HepG2 (cell line): Measurements from ENCODE around the gene SMOC1. TPM values are rescaled to one million over a fixed set of nuclear protein-coding genes. Genes with fewer than 3 reads are reported as not detected.
A peak's percentile ranks its signal among the peaks of the same experiment; 100 is the strongest.

Experiments
- ATAC-seq: fragments of 200-7000 bp; cut with Tn5 transposase; 3 replicates; pipeline ENCODE4 v1.9.1; 2020; ENCODE audit warnings: mild to moderate bottlenecking, moderate library complexity
- Bru-seq: library from RNA; stranded (reverse); fragments of 400-500 nt; gene quantifications from one replicate; lab custom pipeline; 2021; lab: Mats Ljungman, UMichigan
- BruChase-seq, 2 experiments: library from RNA; stranded (reverse); fragments of 400-500 nt; gene quantifications; one replicate each; lab custom pipeline; 2021; lab: Mats Ljungman, UMichigan
- BruUV-seq: library from RNA; stranded (reverse); fragments of 400-500 nt; replicated peaks from 2 replicates; lab custom pipeline; 2021; lab: Mats Ljungman, UMichigan
- CTCF ChIA-PET: fragments of 300-600 bp; formaldehyde crosslinking; extraction: SDS; loops from one replicate; lab custom pipeline; 2021; ENCODE audit warnings: low total read pairs, inconsistent platforms, low intra/inter-chr PET ratio; lab: Yijun Ruan, JAX
- POLR2A ChIA-PET: fragments of 350-600 bp; sonication (Branson Sonifier 250); formaldehyde crosslinking; loops from one replicate; lab custom pipeline; 2020; ENCODE audit warnings: antibody characterized with exemption, inconsistent platforms; lab: Yijun Ruan, JAX
- DNase-seq: peaks from one replicate; pipeline ENCODE4 v3.0.0-alpha.2; 2015; ENCODE audit warnings: low spot score
- FAIRE-seq: peaks from 3 replicates; lab custom pipeline; 2011; peaks lifted over from hg19 to GRCh38; lab: Jason Lieb, UNC
- H2AFZ ChIP-seq: one replicate; pipeline ENCODE4 v1.6.1; 2011; ENCODE audit warnings: low read length, inconsistent platforms
- H3K27ac ChIP-seq: fragments of 300-600 bp; 3 replicates; pipeline ENCODE4 v1.8.0; 2011; ENCODE audit warnings: mixed run types, mild to moderate bottlenecking, mixed read lengths, low read length, inconsistent platforms; ENCODE audit not compliant: insufficient read depth; ENCODE audit errors: extremely low read length
- H3K27me3 ChIP-seq, 2 experiments: fragments of 200-600 bp in 1 of 2; 2 replicates in 1 of 2; 3 replicates in 1 of 2; pipeline versions ENCODE4 v1.6.0 to v1.8.0; 2011; ENCODE audit warnings: low read length in 2 of 2, mild to moderate bottlenecking in 2 of 2, moderate library complexity in 2 of 2, inconsistent platforms in 1 of 2; ENCODE audit not compliant: insufficient read depth in 2 of 2, control insufficient read depth in 1 of 2
- H3K36me3 ChIP-seq, 2 experiments: fragments of 200-600 bp in 1 of 2; replicated peaks in 1 of 2; 2 replicates in 1 of 2; 3 replicates in 1 of 2; pipeline versions ENCODE4 v1.5.1 to v1.8.0; 2011; ENCODE audit warnings: low read length in 2 of 2, inconsistent platforms in 1 of 2; ENCODE audit not compliant: insufficient read depth in 2 of 2, control insufficient read depth in 1 of 2
- H3K4me1 ChIP-seq: 2 replicates; pipeline ENCODE4 v1.5.1; 2012; ENCODE audit warnings: low read length, inconsistent platforms; ENCODE audit not compliant: insufficient read depth
- H3K4me2 ChIP-seq: 2 replicates; pipeline ENCODE4 v1.6.0; 2011; ENCODE audit warnings: low read depth, low read length, inconsistent platforms
- H3K4me3 ChIP-seq, 3 experiments: fragments of 200-600 bp in 1 of 3; sonication (generic), shearing (Covaris generic) in 1 of 3; replicated peaks in 1 of 3; 2 replicates each; pipeline ENCODE4 v1.5.1; 2011 to 2016; ENCODE audit warnings: low read length in 3 of 3, inconsistent platforms in 2 of 3, low read depth in 2 of 3, mild to moderate bottlenecking in 2 of 3, control low read depth in 1 of 3, mixed read lengths in 1 of 3; ENCODE audit not compliant: insufficient read depth in 1 of 3
- H3K79me2 ChIP-seq: one replicate; pipeline ENCODE4 v1.6.1; 2011; ENCODE audit warnings: low read length, inconsistent platforms; ENCODE audit not compliant: insufficient read depth
- H3K9ac ChIP-seq: 2 replicates; pipeline ENCODE4 v1.6.0; 2011; ENCODE audit warnings: mild to moderate bottlenecking, low read depth, low read length, inconsistent platforms; ENCODE audit not compliant: insufficient read depth
- H3K9me3 ChIP-seq: 2 replicates; pipeline ENCODE4 v1.5.1; 2012; ENCODE audit warnings: mild to moderate bottlenecking, low read length
- H4K20me1 ChIP-seq: 2 replicates; pipeline ENCODE4 v1.6.0; 2011; ENCODE audit warnings: inconsistent platforms, mild to moderate bottlenecking, low read length, moderate library complexity; ENCODE audit not compliant: insufficient read depth
- BRD4 ChIP-seq: sonication (generic); formaldehyde crosslinking; IDR thresholded peaks from 2 replicates; pipeline ENCODE4 v1.4.0; 2020; ENCODE audit warnings: missing genetic modification reagents
- FOSL1 ChIP-seq: sonication (generic); formaldehyde crosslinking; IDR thresholded peaks from 2 replicates; pipeline ENCODE4 v1.9.0; 2021; ENCODE audit warnings: missing genetic modification reagents, borderline replicate concordance
- HOXD1 ChIP-seq: sonication (generic); formaldehyde crosslinking; IDR thresholded peaks from 2 replicates; pipeline ENCODE4 v1.5.0; 2020; ENCODE audit warnings: missing genetic modification reagents
- MXD4 ChIP-seq: IDR thresholded peaks from 2 replicates; pipeline ENCODE4 v1.6.1; 2016; ENCODE audit warnings: mild to moderate bottlenecking, missing biosample characterization, missing genetic modification reagents
- POGK ChIP-seq: sonication (generic); formaldehyde crosslinking; conservative IDR thresholded peaks from 2 replicates; pipeline ENCODE4 v1.8.0; 2022; ENCODE audit warnings: mild to moderate bottlenecking, moderate library complexity, missing genetic modification reagents
- RARG ChIP-seq: sonication (generic); formaldehyde crosslinking; IDR thresholded peaks from 2 replicates; pipeline ENCODE4 v1.4.0; 2020; ENCODE audit warnings: low read depth, mild to moderate bottlenecking, missing genetic modification reagents
- ZFYVE20 ChIP-seq: sonication (generic); formaldehyde crosslinking; IDR thresholded peaks from 2 replicates; pipeline ENCODE4 v1.8.0; 2023; ENCODE audit warnings: low read depth, mild to moderate bottlenecking, moderate library complexity, missing genetic modification reagents, borderline replicate concordance
- ZNF414 ChIP-seq: sonication (generic); formaldehyde crosslinking; IDR thresholded peaks from 2 replicates; pipeline ENCODE4 v1.5.0; 2020; ENCODE audit warnings: missing genetic modification reagents
- ZSCAN30 ChIP-seq: sonication (generic); formaldehyde crosslinking; IDR thresholded peaks from 2 replicates; pipeline ENCODE4 v1.5.0; 2020; ENCODE audit warnings: mild to moderate bottlenecking, missing genetic modification reagents
- WGBS: methylation state at CpG from one replicate; pipeline ENCODE4 v1.1.6; 2017; ENCODE audit warnings: low lambda C conversion rate; 5-methylcytosine and 5-hydroxymethylcytosine counted together
- in situ Hi-C: cut with HindIII; loops from 2 replicates; pipeline ENCODE4 v1.10.0; 2017; ENCODE audit warnings: low pct_unique_long_range_greater_than_20kb; ENCODE audit not compliant: extremely low pct_ligation_motif_present
- intact Hi-C: fragments of 100-400 bp; cut with micrococcal nuclease; formaldehyde crosslinking; loops from one replicate; pipeline ENCODE4 v1.10.0; 2022; ENCODE audit not compliant: unreplicated experiment
- long read RNA-seq, 2 experiments: library from RNA in 1 of 2; library from polyadenylated mRNA in 1 of 2; stranded (forward) in 1 of 2; unstranded in 1 of 2; transcript quantifications; one replicate each; pipeline ENCODE4 v2.0.0, GENCODE V29; 2019 to 2022
- polyA minus RNA-seq, 3 experiments: library from RNA; depleted of rRNA, polyadenylated mRNA; stranded (reverse); fragments of >200 nt; gene quantifications; 2 replicates each; pipeline ENCODE4 v1.2.3, GENCODE V29; 2011; ENCODE audit warnings: low replicate concordance in 1 of 3
- polyA plus RNA-seq, 8 experiments: library from polyadenylated mRNA; depleted of rRNA in 3 of 8; stranded (reverse) in 7 of 8; unstranded in 1 of 8; fragments of >200 nt; fragmentation: Illumina TruSeq in 4 of 8; extraction: Trizol in 4 of 8; gene quantifications; 2 replicates each; pipeline versions ENCODE4 v1.2.1 to v1.2.3, GENCODE V29; 2011 to 2016; ENCODE audit warnings: low read depth in 4 of 8, missing spikeins in 1 of 8, mixed read lengths in 1 of 8; ENCODE audit not compliant: insufficient read depth in 1 of 8
- total RNA-seq, 5 experiments: library from RNA; depleted of rRNA; stranded (reverse); fragments of >200 nt; fragmentation: Illumina TruSeq; extraction: Trizol; gene quantifications; 2 replicates each; pipeline ENCODE4 v1.2.3, GENCODE V29; 2016; ENCODE audit warnings: low read depth in 1 of 5
- TF ChIP-seq, protein P1 (sequence below): sonication (generic); formaldehyde crosslinking; IDR thresholded peaks from 2 replicates; pipeline ENCODE4 v1.4.0; 2020; ENCODE audit warnings: missing genetic modification reagents

SMOC1 gene, protein sequence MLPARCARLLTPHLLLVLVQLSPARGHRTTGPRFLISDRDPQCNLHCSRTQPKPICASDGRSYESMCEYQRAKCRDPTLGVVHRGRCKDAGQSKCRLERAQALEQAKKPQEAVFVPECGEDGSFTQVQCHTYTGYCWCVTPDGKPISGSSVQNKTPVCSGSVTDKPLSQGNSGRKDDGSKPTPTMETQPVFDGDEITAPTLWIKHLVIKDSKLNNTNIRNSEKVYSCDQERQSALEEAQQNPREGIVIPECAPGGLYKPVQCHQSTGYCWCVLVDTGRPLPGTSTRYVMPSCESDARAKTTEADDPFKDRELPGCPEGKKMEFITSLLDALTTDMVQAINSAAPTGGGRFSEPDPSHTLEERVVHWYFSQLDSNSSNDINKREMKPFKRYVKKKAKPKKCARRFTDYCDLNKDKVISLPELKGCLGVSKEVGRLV
- total RNA-seq (2016; rRNA removed; fragmentation: Illumina TruSeq; extraction: Trizol) (7.3 and 17.8 TPM in 2 replicates), polyA plus RNA-seq (2011; rRNA removed) (35.6 and 42.1 TPM in 2 replicates), polyA minus RNA-seq (2011; rRNA and poly(A)+ RNA removed; ENCODE audit: low replicate concordance) (31.7 and 106 TPM in 2 replicates), Bru-seq, nascent RNA (percentile 80 among the genes with signal in this experiment), BruChase-seq, experiment 1, labeled RNA remaining after a 6-hour chase (percentile 69 among the genes with signal in this experiment), BruChase-seq, experiment 2, labeled RNA remaining after a 2-hour chase (percentile 75 among the genes with signal in this experiment)
- total RNA-seq (2016; cell fraction: cytosol; rRNA removed; fragmentation: Illumina TruSeq; extraction: Trizol; ENCODE audit: low read depth), result 9.0 and 10.2 TPM in 2 replicates
- total RNA-seq (2016; cell fraction: insoluble cytoplasmic fraction; rRNA removed; fragmentation: Illumina TruSeq; extraction: Trizol), result 6.2 and 18.0 TPM in 2 replicates
- total RNA-seq (2016; cell fraction: membrane; rRNA removed; fragmentation: Illumina TruSeq; extraction: Trizol), result 6.9 and 8.3 TPM in 2 replicates
- total RNA-seq (2016; cell fraction: nucleus; rRNA removed; fragmentation: Illumina TruSeq; extraction: Trizol), result 20.7 and 28.1 TPM in 2 replicates
- polyA plus RNA-seq (2011; cell fraction: cytosol; rRNA removed), result 32.2 and 39.1 TPM in 2 replicates
- 47.2 and 50.5 TPM in 2 replicates for polyA plus RNA-seq (2011; cell fraction: nucleus; rRNA removed)
- 31.2 and 40.4 TPM in 2 replicates for polyA plus RNA-seq (2012)
- 2.0 and 2.9 TPM in 2 replicates for polyA plus RNA-seq (2016; cell fraction: cytosol; fragmentation: Illumina TruSeq; extraction: Trizol; ENCODE audit: low read depth)
- 11.7 and 14.0 TPM in 2 replicates for polyA plus RNA-seq (2016; cell fraction: insoluble cytoplasmic fraction; fragmentation: Illumina TruSeq; extraction: Trizol; ENCODE audit: low read depth)
- polyA plus RNA-seq (2016; cell fraction: membrane; fragmentation: Illumina TruSeq; extraction: Trizol; ENCODE audit: low read depth), result 3.9 TPM in 2 replicates
- 47.9 and 54.1 TPM in 2 replicates for polyA plus RNA-seq (2016; cell fraction: nucleus; fragmentation: Illumina TruSeq; extraction: Trizol; ENCODE audit: insufficient read depth, low read depth)
- polyA minus RNA-seq (2011; cell fraction: cytosol; rRNA and poly(A)+ RNA removed), result 26.9 and 29.0 TPM in 2 replicates
- polyA minus RNA-seq (2011; cell fraction: nucleus; rRNA and poly(A)+ RNA removed), result 31.0 and 31.3 TPM in 2 replicates
- long read RNA-seq, experiment 1, transcript SMOC1-202 (12 exons, 3,666 nt), result major isoform, 7 of 16 reads
- long read RNA-seq, experiment 1, partial matches to known transcripts, result 2 of 16 reads
- long read RNA-seq, experiment 1, other reads (novel, unspliced or antisense), result 3 of 16 reads
- long read RNA-seq, experiment 2, transcript SMOC1-201 (12 exons, 2,040 nt), result minor isoform, 11 of 71 reads
- long read RNA-seq, experiment 2, transcript SMOC1-202 (12 exons, 3,666 nt), result major isoform, 17 of 71 reads
- long read RNA-seq, experiment 2, partial matches to known transcripts, result 8 of 71 reads
- long read RNA-seq, experiment 2, other reads (novel, unspliced or antisense), result 35 of 71 reads

DNA sequence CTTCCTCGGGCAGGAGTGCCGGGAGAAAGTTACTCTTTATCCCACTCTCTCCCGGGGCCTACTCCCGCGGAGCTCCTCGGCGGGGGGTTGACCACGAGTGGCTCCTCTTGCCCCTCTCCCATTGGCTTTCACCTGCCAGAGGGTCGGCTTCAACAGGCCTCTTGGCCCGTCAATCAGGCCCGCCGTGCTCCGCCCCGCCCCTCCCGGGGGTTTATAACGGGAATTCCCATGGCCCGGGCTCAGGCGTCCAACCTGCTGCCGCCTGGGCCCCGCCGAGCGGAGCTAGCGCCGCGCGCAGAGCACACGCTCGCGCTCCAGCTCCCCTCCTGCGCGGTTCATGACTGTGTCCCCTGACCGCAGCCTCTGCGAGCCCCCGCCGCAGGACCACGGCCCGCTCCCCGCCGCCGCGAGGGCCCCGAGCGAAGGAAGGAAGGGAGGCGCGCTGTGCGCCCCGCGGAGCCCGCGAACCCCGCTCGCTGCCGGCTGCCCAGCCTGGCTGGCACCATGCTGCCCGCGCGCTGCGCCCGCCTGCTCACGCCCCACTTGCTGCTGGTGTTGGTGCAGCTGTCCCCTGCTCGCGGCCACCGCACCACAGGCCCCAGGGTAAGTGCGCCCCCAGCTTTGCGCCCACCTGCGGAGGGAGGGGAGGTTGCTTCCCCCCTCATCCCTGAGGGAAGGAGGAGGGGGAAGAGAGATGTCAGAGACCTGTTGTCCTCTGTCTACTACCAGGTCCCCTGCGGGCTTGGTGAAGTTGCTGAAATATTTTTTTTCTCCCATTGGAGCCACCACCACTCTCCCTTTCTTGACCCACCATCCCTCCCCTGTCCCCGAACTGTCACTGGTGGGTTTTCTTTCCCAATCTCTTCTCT is at the start of gene SMOC1:
Gene SMOC1 (plus strand): TSS at position 242 of the 869 bp plus-strand sequence. CDS start 263 bp downstream, at position 505.
- ATAC-seq, result peak; percentile 91
- H3K4me2 ChIP-seq, result peak within 1 kb of the TSS; percentile 75
- TF ChIP-seq POGK (CRISPR knock-in tag) (peak; percentile 84; the same call in 1 of the 2 replicates), HOXD1 (CRISPR knock-in tag) (peak; percentile 68; the same call in 1 of the 2 replicates), ZSCAN30 (no peak), FOSL1 (CRISPR knock-in tag) (0 out of 2 replicates have a peak, but pooled peaks have one; percentile 11), MXD4 (peak; percentile 75; the same call in 1 of the 2 replicates), ZFYVE20 (CRISPR knock-in tag) (0 out of 2 replicates have a peak, but pooled peaks have one; percentile 80), BRD4 (CRISPR knock-in tag) (peak; percentile 82; the same call in 1 of the 2 replicates), RARG (no peak), ZNF414 (CRISPR knock-in tag) (no peak)
- TF ChIP-seq, protein P1, sequence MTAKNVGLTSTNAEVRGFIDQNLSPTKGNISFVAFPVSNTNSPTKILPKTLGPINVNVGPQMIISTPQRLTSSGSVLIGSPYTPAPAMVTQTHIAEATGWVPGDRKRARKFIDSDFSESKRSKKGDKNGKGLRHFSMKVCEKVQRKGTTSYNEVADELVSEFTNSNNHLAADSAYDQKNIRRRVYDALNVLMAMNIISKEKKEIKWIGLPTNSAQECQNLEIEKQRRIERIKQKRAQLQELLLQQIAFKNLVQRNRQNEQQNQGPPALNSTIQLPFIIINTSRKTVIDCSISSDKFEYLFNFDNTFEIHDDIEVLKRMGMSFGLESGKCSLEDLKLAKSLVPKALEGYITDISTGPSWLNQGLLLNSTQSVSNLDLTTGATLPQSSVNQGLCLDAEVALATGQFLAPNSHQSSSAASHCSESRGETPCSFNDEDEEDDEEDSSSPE (CRISPR knock-in tag), result peak; percentile 42; the same call in 1 of the 2 replicates

More for the DNA sequence above, at the start of gene SMOC1:
- H3K9ac ChIP-seq, result peak within 1 kb of the TSS; percentile 79
- no peaks in the 10 kb centered on the region; a peak in 1 of 5 replicates for H3K27me3 ChIP-seq
- peaks cover 68% of the 10 kb centered on the region for H3K4me1 ChIP-seq
- H3K4me3 ChIP-seq, result peak within 1 kb of the TSS; percentile 76 to 91 (median 90)
- 1% methylated on average over 17 of the region's 67 CpGs for WGBS
- in situ Hi-C loops, result no loop called here
- intact Hi-C loops, result loop anchor here (1.0 to 10.0 kb wide), 3 partner anchors 9 to 65 kb away; no protein-coding TSS in a partner anchor
- H3K27ac ChIP-seq, result peak within 1 kb of the TSS; percentile 71
- no peaks in the 10 kb centered on the region for H3K36me3 ChIP-seq
- CTCF ChIA-PET, result no interaction called here
- no peaks in the 10 kb centered on the region; the same call in none of the 2 replicates for H4K20me1 ChIP-seq
- FAIRE-seq (peak; percentile 61), DNase-seq (peak; percentile 84)
- no TSS peak for BruUV-seq
- no peaks in the 10 kb centered on the region for H3K9me3 ChIP-seq
- no peak within 1 kb of the TSS for H2AFZ ChIP-seq
- peaks cover 46% of the 10 kb centered on the region for H3K79me2 ChIP-seq
- POLR2A ChIA-PET, result interaction anchor here (0.6 to 4.1 kb wide), 45 partner anchors 8 to 376 kb away, joined by 3 to 148 read pairs (median 5); partner anchors contain the start of gene SRSF5
